ENCODE results near the gene RAB30.

DNA sequence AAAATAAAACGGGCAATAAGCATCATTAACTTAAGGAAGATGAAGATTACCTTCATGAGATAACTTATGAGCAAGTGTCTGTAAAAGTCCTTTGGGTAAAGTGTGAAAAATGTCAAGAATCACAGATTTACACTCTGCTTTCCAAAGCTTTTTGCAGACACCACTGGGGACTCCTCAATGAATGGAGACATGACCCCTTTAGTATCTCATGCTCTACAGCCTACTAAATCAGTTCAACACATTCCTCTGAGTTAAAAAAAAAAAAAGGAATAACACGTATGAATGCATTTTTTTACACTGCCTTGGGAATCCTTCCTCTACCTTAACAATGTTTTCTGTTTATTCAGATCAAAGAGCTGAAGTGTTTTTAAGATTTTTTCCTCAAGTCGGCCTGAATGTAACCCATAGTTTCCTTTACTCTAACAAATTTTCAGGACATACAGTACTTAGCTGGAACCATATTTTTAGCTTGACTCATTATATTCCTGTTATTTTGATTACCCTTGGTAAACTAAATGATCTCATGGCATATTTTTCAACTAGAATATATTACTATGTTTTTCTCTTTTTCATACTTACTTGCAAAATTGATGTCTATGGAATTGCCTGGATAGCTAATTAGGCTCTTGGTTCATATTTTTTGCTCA is 25.9 kb upstream of the RAB30 start:
- TF ChIP-seq POLR2AphosphoS5 (IDR thresholded peaks at IDR 0.05) (no peak), POLR2A (IDR thresholded peaks at IDR 0.05) (no peak)
- TF ChIP-seq, protein P1, sequence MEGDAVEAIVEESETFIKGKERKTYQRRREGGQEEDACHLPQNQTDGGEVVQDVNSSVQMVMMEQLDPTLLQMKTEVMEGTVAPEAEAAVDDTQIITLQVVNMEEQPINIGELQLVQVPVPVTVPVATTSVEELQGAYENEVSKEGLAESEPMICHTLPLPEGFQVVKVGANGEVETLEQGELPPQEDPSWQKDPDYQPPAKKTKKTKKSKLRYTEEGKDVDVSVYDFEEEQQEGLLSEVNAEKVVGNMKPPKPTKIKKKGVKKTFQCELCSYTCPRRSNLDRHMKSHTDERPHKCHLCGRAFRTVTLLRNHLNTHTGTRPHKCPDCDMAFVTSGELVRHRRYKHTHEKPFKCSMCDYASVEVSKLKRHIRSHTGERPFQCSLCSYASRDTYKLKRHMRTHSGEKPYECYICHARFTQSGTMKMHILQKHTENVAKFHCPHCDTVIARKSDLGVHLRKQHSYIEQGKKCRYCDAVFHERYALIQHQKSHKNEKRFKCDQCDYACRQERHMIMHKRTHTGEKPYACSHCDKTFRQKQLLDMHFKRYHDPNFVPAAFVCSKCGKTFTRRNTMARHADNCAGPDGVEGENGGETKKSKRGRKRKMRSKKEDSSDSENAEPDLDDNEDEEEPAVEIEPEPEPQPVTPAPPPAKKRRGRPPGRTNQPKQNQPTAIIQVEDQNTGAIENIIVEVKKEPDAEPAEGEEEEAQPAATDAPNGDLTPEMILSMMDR (IDR thresholded peaks at IDR 0.05) = no peak
